H9 (cell line): ENCODE measurements around the gene ZNRF4. TPM values are rescaled to one million over a fixed set of nuclear protein-coding genes. Genes with fewer than 3 reads are reported as not detected.

ENCODE experiments used
- DNase-seq: peaks from one replicate; pipeline ENCODE4 v3.0.0-alpha.2; 2017
- H2AFZ ChIP-seq: one replicate; pipeline ENCODE4 v1.6.1; 2013; ENCODE audit warnings: mild to moderate bottlenecking, low read length, control low read depth, moderate library complexity
- H2AK5ac ChIP-seq: 2 replicates; pipeline ENCODE4 v1.6.1; 2013; ENCODE audit warnings: low read length, control low read depth, mixed read lengths; ENCODE audit not compliant: insufficient read length
- H2BK120ac ChIP-seq: one replicate; pipeline ENCODE4 v1.6.1; 2013; ENCODE audit warnings: low read depth, mild to moderate bottlenecking, low read length, control low read depth, inconsistent platforms; ENCODE audit not compliant: poor library complexity, severe bottlenecking
- H2BK12ac ChIP-seq: 2 replicates; pipeline ENCODE4 v1.6.1; 2013; ENCODE audit warnings: low read length, control low read depth, mixed read lengths, low read depth; ENCODE audit not compliant: insufficient read length
- H2BK15ac ChIP-seq: 2 replicates; pipeline ENCODE4 v1.6.1; 2013; ENCODE audit warnings: low read depth, low read length, control low read depth
- H2BK20ac ChIP-seq: one replicate; pipeline ENCODE4 v1.6.1; 2013; ENCODE audit warnings: low read depth, mild to moderate bottlenecking, low read length, control low read depth, inconsistent platforms; ENCODE audit not compliant: poor library complexity, severe bottlenecking
- H2BK5ac ChIP-seq: 2 replicates; pipeline ENCODE4 v1.6.1; 2013; ENCODE audit warnings: low read length, control low read depth, mixed read lengths; ENCODE audit not compliant: insufficient read length
- H3K14ac ChIP-seq: 2 replicates; pipeline ENCODE4 v1.6.1; 2013; ENCODE audit warnings: low read length, control low read depth; ENCODE audit not compliant: insufficient read depth
- H3K18ac ChIP-seq: 2 replicates; pipeline ENCODE4 v1.6.1; 2013; ENCODE audit warnings: low read depth, mild to moderate bottlenecking, mixed read lengths, low read length, control low read depth; ENCODE audit not compliant: insufficient read length
- H3K23ac ChIP-seq: 2 replicates; pipeline ENCODE4 v1.6.1; 2013; ENCODE audit warnings: low read length, control low read depth, mixed read lengths, low read depth; ENCODE audit not compliant: insufficient read length
- H3K23me2 ChIP-seq: 2 replicates; pipeline ENCODE4 v1.6.1; 2013; ENCODE audit warnings: low read depth, mild to moderate bottlenecking, mixed read lengths, low read length, control low read depth; ENCODE audit not compliant: insufficient read length, poor library complexity, severe bottlenecking
- H3K27ac ChIP-seq: 2 replicates; pipeline ENCODE4 v1.5.1; 2013; ENCODE audit warnings: low read length, control low read depth, mixed read lengths, low read depth; ENCODE audit not compliant: insufficient read length
- H3K27me3 ChIP-seq: 2 replicates; pipeline ENCODE4 v1.6.1; 2013; ENCODE audit warnings: low read length, control low read depth, inconsistent platforms; ENCODE audit not compliant: insufficient read depth
- H3K4ac ChIP-seq: 2 replicates; pipeline ENCODE4 v1.6.1; 2013; ENCODE audit warnings: low read depth, mild to moderate bottlenecking, control low read depth, inconsistent platforms, low read length, moderate library complexity
- H3K4me1 ChIP-seq: 2 replicates; pipeline ENCODE4 v1.6.1; 2013; ENCODE audit warnings: low read length, control low read depth, inconsistent platforms; ENCODE audit not compliant: insufficient read depth
- H3K4me2 ChIP-seq: 2 replicates; pipeline ENCODE4 v1.6.1; 2013; ENCODE audit warnings: low read length, control low read depth, mixed read lengths; ENCODE audit not compliant: insufficient read length, insufficient read depth
- H3K56ac ChIP-seq: 2 replicates; pipeline ENCODE4 v1.6.1; 2013; ENCODE audit warnings: low read depth, mild to moderate bottlenecking, mixed read lengths, low read length, control low read depth; ENCODE audit not compliant: insufficient read length
- H3K79me1 ChIP-seq: 2 replicates; pipeline ENCODE4 v1.6.1; 2013; ENCODE audit warnings: low read depth, mild to moderate bottlenecking, moderate library complexity, low read length, control low read depth, inconsistent platforms; ENCODE audit not compliant: insufficient read depth, poor library complexity, severe bottlenecking
- H3K79me2 ChIP-seq: 2 replicates; pipeline ENCODE4 v1.6.1; 2013; ENCODE audit warnings: low read length, control low read depth, inconsistent platforms; ENCODE audit not compliant: insufficient read depth
- H3K9ac ChIP-seq: 2 replicates; pipeline ENCODE4 v1.6.1; 2013; ENCODE audit warnings: low read length, control low read depth, mixed read lengths; ENCODE audit not compliant: insufficient read length; ENCODE audit errors: extremely low read depth
- H3K9me3 ChIP-seq: one replicate; pipeline ENCODE4 v1.6.1; 2013; ENCODE audit warnings: low read depth, low read length, inconsistent platforms; ENCODE audit not compliant: control insufficient read depth
- H3T11ph ChIP-seq: one replicate; pipeline ENCODE4 v1.6.1; 2013; ENCODE audit warnings: mild to moderate bottlenecking, low read length, control low read depth, inconsistent platforms
- H4K20me1 ChIP-seq: one replicate; pipeline ENCODE4 v1.6.1; 2013; ENCODE audit not compliant: control insufficient read depth, insufficient read length, insufficient read depth
- H4K5ac ChIP-seq: 2 replicates; pipeline ENCODE4 v1.6.1; 2013; ENCODE audit warnings: low read depth, mild to moderate bottlenecking, mixed read lengths, low read length, control low read depth; ENCODE audit not compliant: insufficient read length
- H4K8ac ChIP-seq: replicated peaks from 2 replicates; pipeline ENCODE4 v1.6.1; 2013; ENCODE audit warnings: low read length, control low read depth, mixed read lengths, low read depth; ENCODE audit not compliant: insufficient read length
- H4K91ac ChIP-seq: 2 replicates; pipeline ENCODE4 v1.6.1; 2013; ENCODE audit warnings: low read depth, mild to moderate bottlenecking, moderate library complexity, mixed read lengths, low read length, control low read depth; ENCODE audit not compliant: insufficient read length
- H3K27ac Mint-ChIP-seq, 3 experiments: 2 replicates in 2 of 3; 3 replicates in 1 of 3; pipeline ENCODE4 v1.8.0; 2020 to 2021; ENCODE audit warnings: mixed read lengths in 3 of 3, mild to moderate bottlenecking in 1 of 3, moderate library complexity in 1 of 3
- H3K27me3 Mint-ChIP-seq: 2 replicates; pipeline ENCODE4 v1.8.0; 2021; ENCODE audit warnings: low read depth, mild to moderate bottlenecking, moderate library complexity, mixed read lengths
- H3K36me3 Mint-ChIP-seq, 3 experiments: 2 replicates in 2 of 3; 3 replicates in 1 of 3; pipeline ENCODE4 v1.8.0; 2020 to 2021; ENCODE audit warnings: low read depth in 3 of 3, mixed read lengths in 3 of 3; ENCODE audit not compliant: insufficient read depth in 1 of 3
- H3K4me1 Mint-ChIP-seq, 2 experiments: 2 replicates each; pipeline ENCODE4 v1.8.0; 2020; ENCODE audit warnings: mixed read lengths in 2 of 2
- H3K4me3 Mint-ChIP-seq, 2 experiments: 2 replicates in 1 of 2; 3 replicates in 1 of 2; pipeline ENCODE4 v1.8.0; 2020 to 2021; ENCODE audit warnings: mild to moderate bottlenecking in 2 of 2, mixed read lengths in 2 of 2, moderate library complexity in 1 of 2
- H3K9me3 Mint-ChIP-seq, 2 experiments: 2 replicates in 1 of 2; 3 replicates in 1 of 2; pipeline ENCODE4 v1.8.0; 2020; ENCODE audit warnings: mild to moderate bottlenecking in 2 of 2, mixed read lengths in 2 of 2, moderate library complexity in 1 of 2
- CTCF ChIP-seq: fragments of 200-600 bp; sonication (generic); conservative IDR thresholded peaks from 3 replicates; pipeline ENCODE4 v1.8.0; 2021; ENCODE audit warnings: antibody characterized with exemption, mild to moderate bottlenecking
- WGBS: extraction: QIAGEN DNeasy Blood & Tissue Kit; methylation state at CpG from one replicate; pipeline ENCODE4 v1.1.7; 2013; ENCODE audit warnings: missing lambda C conversion rate, low lambda C conversion rate, mixed read lengths; ENCODE audit not compliant: insufficient read length; ENCODE audit errors: extremely low coverage; 5-methylcytosine and 5-hydroxymethylcytosine counted together
- total RNA-seq: library from RNA; stranded (reverse); gene quantifications from 2 replicates; pipeline ENCODE4 v1.2.1, GENCODE V29; 2021

Gene ZNRF4
- total RNA-seq, 1 experiment from 2014 or later, result not detected

DNA sequence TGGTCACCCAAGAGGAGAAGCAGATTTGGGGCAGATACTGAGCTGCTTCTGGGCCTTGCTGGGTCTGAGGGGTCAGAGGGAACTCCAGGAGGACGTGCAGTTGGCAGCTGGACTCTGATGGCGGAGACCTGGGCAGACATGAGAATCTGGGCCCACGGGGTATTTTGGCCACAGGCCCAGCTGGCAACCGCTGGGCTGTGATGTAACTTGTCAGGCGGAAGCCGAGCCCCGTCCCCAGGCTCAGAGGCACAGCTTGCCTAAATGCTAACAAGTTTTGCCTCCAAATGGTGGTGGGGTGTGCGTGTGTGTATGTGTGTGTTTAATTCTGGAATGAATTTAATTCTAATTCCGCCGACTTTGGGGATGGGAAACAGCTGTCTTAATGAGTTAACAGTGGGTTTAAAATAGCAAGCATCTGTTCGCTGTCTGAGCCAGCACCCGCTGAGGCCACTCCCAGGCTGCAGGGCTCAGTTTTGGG lies 11.6 kb downstream of the ZNRF4 start:
- DNase-seq, result no peak
- H2BK15ac ChIP-seq, result no peak overlapping the region
- no peak overlapping the region for H3K14ac ChIP-seq
- H2BK12ac ChIP-seq, result no peak overlapping the region
- H3K23ac ChIP-seq, result no peak overlapping the region
- H4K91ac ChIP-seq, result no peak overlapping the region
- no peaks in the 10 kb centered on the region for H3K23me2 ChIP-seq
- peaks cover 0 to 7% of the 10 kb centered on the region in 2 experiments; a peak in 2 of 4 replicates for H3K4me1 Mint-ChIP-seq
- H3K4me1 ChIP-seq, result no peaks in the 10 kb centered on the region
- no peak overlapping the region for H3K4me2 ChIP-seq
- H3K27me3 ChIP-seq, result no peaks in the 10 kb centered on the region
- no peak overlapping the region for H3K27ac Mint-ChIP-seq
- no peak overlapping the region for H3K18ac ChIP-seq
- H2AK5ac ChIP-seq, result no peak overlapping the region
- no peak overlapping the region for H2BK5ac ChIP-seq
- no peak overlapping the region for H3K9ac ChIP-seq
- no peak overlapping the region for H3K56ac ChIP-seq
- H2BK20ac ChIP-seq, result no peak overlapping the region
- H3K9me3 ChIP-seq, result no peaks in the 10 kb centered on the region
- no peaks in the 10 kb centered on the region for H3K79me2 ChIP-seq
- H3K4ac ChIP-seq, result no peak overlapping the region
- no CpG with 5 or more reads among the region's 12 CpGs for WGBS
- H4K5ac ChIP-seq, result no peak overlapping the region
- H3K27ac ChIP-seq, result no peak overlapping the region
- no peak for TF ChIP-seq CTCF
- no peak overlapping the region for H3K4me3 Mint-ChIP-seq
- H3K79me1 ChIP-seq, result no peaks in the 10 kb centered on the region
- peaks cover 8% of the 10 kb centered on the region in 2 experiments; a peak in 4 of 5 replicates for H3K9me3 Mint-ChIP-seq
- H2BK120ac ChIP-seq, result no peak overlapping the region
- no peaks in the 10 kb centered on the region for H4K20me1 ChIP-seq
- no peak overlapping the region for H2AFZ ChIP-seq
- no peak overlapping the region for H3T11ph ChIP-seq
- no peak overlapping the region for H4K8ac ChIP-seq
- peaks cover 43% of the 10 kb centered on the region for H3K27me3 Mint-ChIP-seq
- no peaks in the 10 kb centered on the region; a peak in 1 of 7 replicates for H3K36me3 Mint-ChIP-seq
